Activated CD4-positive, alpha-beta memory T cell treated with anti-CD3 and anti-CD28 coated beads, Interleukin-2, amount 10 ng/mL, durations not matched to agents 7 days and 5 days (primary cell): ENCODE measurements around the gene PPDPF. TPM values are rescaled to one million over a fixed set of nuclear protein-coding genes. Genes with fewer than 3 reads are reported as not detected.
"Not testable (repeated sequence)": the region's sequence is repeated elsewhere in the genome, so short reads cannot be mapped to it uniquely, and the experiment has no call there.

Experiments
- CTCF ChIA-PET: fragments of 350-600 bp; sonication (Branson Sonifier 250); formaldehyde crosslinking; loops from one replicate; lab custom pipeline; 2021; ENCODE audit warnings: antibody characterized with exemption, inconsistent platforms; lab: Charles Lee
- POLR2A ChIA-PET: fragments of 350-600 bp; sonication (Branson Sonifier 250); formaldehyde crosslinking; loops from one replicate; lab custom pipeline; 2021; ENCODE audit warnings: antibody characterized with exemption; lab: Charles Lee
- DNase-seq: peaks from one replicate; pipeline ENCODE4 v3.0.0-alpha.2; 2020
- H3K27ac Mint-ChIP-seq: one replicate; pipeline ENCODE4 v1.8.0; 2021; ENCODE audit warnings: mild to moderate bottlenecking, mixed read lengths
- H3K27me3 Mint-ChIP-seq: one replicate; pipeline ENCODE4 v1.8.0; 2021; ENCODE audit warnings: mixed read lengths
- H3K36me3 Mint-ChIP-seq: one replicate; pipeline ENCODE4 v1.8.0; 2021; ENCODE audit warnings: low read depth, mixed read lengths
- H3K4me1 Mint-ChIP-seq: one replicate; pipeline ENCODE4 v1.8.0; 2021; ENCODE audit warnings: mixed read lengths
- H3K4me3 Mint-ChIP-seq: one replicate; pipeline ENCODE4 v1.8.0; 2021; ENCODE audit warnings: mild to moderate bottlenecking, mixed read lengths
- H3K9me3 Mint-ChIP-seq: one replicate; pipeline ENCODE4 v1.8.0; 2021; ENCODE audit warnings: mixed read lengths
- total RNA-seq, 2 experiments: library from RNA; stranded (reverse); gene quantifications; one replicate each; pipeline ENCODE4 v1.2.3, GENCODE V29; 2021

Gene PPDPF
- total RNA-seq, 2 experiments from 2014 or later = 228 to 232 TPM

DNA sequence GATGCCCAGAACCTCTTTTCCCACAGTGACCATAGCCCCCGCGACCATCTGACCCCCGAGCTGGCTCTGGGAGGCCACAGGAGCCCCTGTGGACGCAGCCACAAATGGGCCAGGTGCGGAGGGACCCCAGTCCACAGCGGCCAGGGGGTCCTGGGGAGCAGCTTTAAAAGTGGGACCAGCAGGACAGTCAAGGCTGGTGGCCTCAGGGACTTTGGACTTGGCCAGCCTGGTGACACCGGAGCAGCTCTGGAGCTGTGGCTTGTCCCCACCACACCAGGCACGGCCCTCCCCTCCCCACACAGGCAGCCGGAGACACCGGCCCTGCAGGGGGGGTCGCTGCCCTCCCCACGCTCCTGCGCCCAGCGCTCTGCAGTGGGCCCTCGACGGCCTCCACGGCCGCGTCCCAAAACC, 36.9 kb downstream of the PPDPF start:
- CTCF ChIA-PET = interaction anchor here (1.0 kb wide), 1 partner anchor 20 kb away, joined by 4 read pairs; the partner anchor contains the start of gene PTK6
- H3K4me3 Mint-ChIP-seq = no peak overlapping the region
- POLR2A ChIA-PET = interaction anchor here (1.0 to 2.5 kb wide), 4 partner anchors 16 to 84 kb away, joined by 3 to 6 read pairs (median 4); partner anchors contain the start of genes GMEB2, HELZ2 and PTK6
- peaks cover 2% of the 10 kb centered on the region for H3K27me3 Mint-ChIP-seq
- no peaks in the 10 kb centered on the region for H3K9me3 Mint-ChIP-seq
- DNase-seq = no peak
- H3K4me1 Mint-ChIP-seq = peaks cover 10% of the 10 kb centered on the region
- H3K27ac Mint-ChIP-seq = no peak overlapping the region
- peaks cover 36% of the 10 kb centered on the region for H3K36me3 Mint-ChIP-seq

DNA sequence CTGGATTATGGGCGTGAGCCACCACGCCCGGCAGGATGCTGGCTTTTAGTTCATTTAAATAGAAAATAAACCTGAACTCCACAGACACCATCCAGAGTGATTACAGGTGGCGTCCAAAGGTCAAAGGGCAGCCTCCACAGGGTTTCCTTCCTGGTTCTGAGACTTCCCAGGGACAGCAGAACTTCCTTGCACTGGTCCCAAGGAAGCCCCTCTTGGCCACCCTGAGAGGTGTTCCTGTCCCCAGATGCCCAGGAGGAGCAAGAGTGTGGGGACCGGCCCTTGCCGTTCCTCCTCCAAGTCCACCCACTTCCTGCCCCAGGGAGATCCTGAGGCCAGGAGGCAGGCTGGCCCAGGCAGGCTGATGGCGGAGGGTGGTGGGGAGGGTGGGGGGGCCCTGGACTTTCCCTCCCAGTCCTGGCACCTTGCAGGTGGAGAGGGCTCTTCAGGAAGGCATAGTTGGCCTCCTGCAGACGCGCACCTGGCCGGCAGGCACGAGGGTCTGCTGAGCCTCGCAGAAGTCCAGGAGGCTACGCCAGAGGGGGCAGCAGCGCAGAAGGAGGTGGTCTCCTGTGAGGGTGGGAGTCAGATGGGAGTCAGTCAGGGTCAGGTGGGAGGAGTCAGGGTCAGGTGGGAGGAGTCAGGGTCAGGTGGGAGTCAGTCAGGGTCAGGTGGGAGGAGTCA, 38.4 kb downstream of the PPDPF start:
- ChIA-PET POLR2A (no interaction called here), CTCF (no interaction called here)
- Mint-ChIP-seq H3K4me3 (no peak overlapping the region), H3K4me1 (peaks cover 2% of the 10 kb centered on the region), H3K27ac (no peak overlapping the region), H3K9me3 (no peaks in the 10 kb centered on the region), H3K36me3 (peaks cover 36% of the 10 kb centered on the region), H3K27me3 (no peaks in the 10 kb centered on the region)
- DNase-seq = no peak

GRCh38 chr20:63559485-63560332, 39.1 kb downstream of the PPDPF start:
- CTCF ChIA-PET, H3K4me1 Mint-ChIP-seq: not testable (repeated sequence)

DNA sequence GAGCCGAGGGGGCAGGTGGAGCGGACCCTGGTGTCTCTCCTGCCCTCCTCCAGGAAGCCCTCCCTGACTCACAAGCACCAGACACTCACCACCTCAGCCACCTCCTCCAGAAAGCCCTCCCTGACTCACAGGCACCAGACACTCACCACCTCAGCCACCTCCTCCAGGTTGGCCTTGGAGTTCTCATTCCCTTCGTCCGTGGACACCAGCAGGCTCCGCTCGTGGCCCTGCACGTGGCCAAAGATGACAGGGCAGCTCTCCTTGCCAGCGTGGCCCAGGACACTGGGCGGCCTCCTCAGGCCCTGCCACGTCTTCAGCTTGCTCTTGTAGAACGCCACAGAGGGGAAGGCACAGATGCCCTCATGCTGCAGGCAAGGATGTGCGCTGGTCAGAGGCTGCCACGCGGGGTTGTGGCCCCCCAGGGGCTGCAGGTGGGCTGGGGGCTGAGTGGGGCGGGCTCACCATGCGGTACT, 39.8 kb downstream of the PPDPF start:
- Mint-ChIP-seq H3K27ac (no peak overlapping the region), H3K4me1 (peaks cover 2% of the 10 kb centered on the region), H3K36me3 (peaks cover 44% of the 10 kb centered on the region), H3K27me3 (no peaks in the 10 kb centered on the region), H3K9me3 (no peaks in the 10 kb centered on the region), H3K4me3 (no peak overlapping the region)
- ChIA-PET POLR2A (no interaction called here), CTCF (no interaction called here)
- no peak for DNase-seq

More at GRCh38 chr20:63559485-63560332, 39.1 kb downstream of the PPDPF start:
- H3K27me3 Mint-ChIP-seq, H3K9me3 Mint-ChIP-seq, H3K27ac Mint-ChIP-seq, POLR2A ChIA-PET, H3K4me3 Mint-ChIP-seq: not testable (repeated sequence)
- peak; percentile 83 for DNase-seq
- H3K36me3 Mint-ChIP-seq = peaks cover 40% of the 10 kb centered on the region

DNA sequence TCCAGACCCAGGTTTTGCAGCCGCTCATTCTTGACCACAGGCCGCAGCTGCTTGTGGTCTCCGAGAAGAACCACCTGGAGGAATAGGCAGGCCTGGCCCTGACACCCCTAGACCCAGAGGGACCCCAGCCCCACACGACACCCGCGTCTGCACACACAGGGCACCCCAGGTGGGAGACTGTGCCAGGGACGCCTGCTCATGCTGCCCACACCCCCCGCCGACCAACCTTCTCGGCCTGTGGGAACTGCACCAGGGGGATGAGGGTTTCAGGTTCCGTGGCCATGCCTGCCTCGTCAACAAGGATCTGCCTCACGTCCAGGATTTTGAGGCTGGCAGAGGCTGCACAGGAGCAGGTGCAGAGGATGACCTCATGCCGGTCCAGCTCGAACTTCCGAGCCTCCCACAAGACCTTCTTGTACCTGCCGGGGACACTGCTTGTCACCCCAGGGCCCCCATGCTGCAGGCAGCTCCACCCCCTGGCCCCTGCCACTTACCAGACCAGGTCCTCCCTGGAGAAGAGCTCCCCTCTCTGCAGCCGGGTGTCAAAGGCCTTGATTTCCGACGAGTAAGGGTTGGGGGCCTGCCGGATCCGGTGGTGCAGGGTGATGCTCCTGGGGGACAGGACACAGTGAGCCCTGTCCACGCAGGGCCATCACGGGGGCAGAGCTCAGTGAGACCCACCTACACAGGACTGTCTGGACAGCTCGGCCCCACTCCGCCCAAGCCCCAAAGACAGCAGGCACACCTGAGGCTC, 40.5 kb downstream of the PPDPF start:
- H3K4me1 Mint-ChIP-seq = peaks cover 2% of the 10 kb centered on the region
- ChIA-PET POLR2A (interaction anchor here (0.9 kb wide), 2 partner anchors 12 to 40 kb away, joined by 3 read pairs; partner anchors contain the start of gene HELZ2), CTCF (no interaction called here)
- no peak overlapping the region for H3K27ac Mint-ChIP-seq
- no peaks in the 10 kb centered on the region for H3K9me3 Mint-ChIP-seq
- H3K36me3 Mint-ChIP-seq = peaks cover 50% of the 10 kb centered on the region
- no peak overlapping the region for H3K4me3 Mint-ChIP-seq
- DNase-seq = no peak
- no peaks in the 10 kb centered on the region for H3K27me3 Mint-ChIP-seq

DNA sequence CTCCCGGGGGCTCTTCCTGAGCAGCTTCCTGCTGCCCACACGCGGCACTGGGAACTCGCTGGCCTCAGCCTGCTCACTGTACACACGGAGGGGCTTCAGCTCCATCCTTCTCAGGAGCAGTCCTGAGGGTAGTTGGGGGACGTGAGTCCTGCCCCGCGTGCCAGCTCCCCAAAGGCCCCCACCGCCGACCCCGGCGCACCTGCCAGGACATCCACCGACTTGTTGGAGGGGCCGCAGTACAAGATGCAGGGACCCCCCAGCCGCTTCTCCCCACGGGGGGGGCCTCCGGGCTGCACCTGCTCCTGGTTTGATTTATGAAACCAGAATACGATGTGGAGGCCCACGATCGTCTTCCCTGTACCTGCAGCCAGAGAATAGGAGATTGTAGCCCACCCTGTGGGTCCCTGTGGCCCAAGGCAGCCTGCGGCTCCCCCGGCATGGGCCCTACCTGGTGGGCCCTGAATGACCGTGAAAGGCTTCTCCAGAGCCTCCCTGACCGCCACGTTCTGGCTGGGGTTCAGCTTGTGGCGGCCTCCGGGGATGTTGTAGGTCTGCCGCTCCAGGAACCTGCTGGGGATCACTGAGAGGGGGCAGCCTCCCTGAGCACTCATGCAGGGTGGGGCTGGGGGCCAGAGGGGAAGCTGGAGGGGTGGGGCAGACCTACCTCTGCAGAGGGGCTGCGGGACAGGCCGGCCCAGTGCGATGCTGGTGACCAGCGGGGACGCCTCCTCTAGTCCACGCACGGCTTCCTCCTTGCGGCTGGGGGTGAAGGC, 41.2 kb downstream of the PPDPF start:
- POLR2A ChIA-PET = interaction anchor here (0.9 kb wide), 2 partner anchors 12 to 40 kb away, joined by 3 read pairs; partner anchors contain the start of gene HELZ2

GRCh38 chr20:63562461-63563224, 42.1 kb downstream of the PPDPF start:
- H3K27me3 Mint-ChIP-seq = no peaks in the 10 kb centered on the region
- no peak overlapping the region for H3K27ac Mint-ChIP-seq
- ChIA-PET POLR2A (interaction anchor here (1.1 to 1.5 kb wide), 3 partner anchors 10 to 11 kb away, joined by 4 to 5 read pairs (median 4); partner anchors contain the start of gene HELZ2), CTCF (no interaction called here)
- H3K9me3 Mint-ChIP-seq = no peaks in the 10 kb centered on the region
- DNase-seq = no peak
- no peak overlapping the region for H3K4me3 Mint-ChIP-seq
- H3K36me3 Mint-ChIP-seq = peaks cover 53% of the 10 kb centered on the region
- peaks cover 11% of the 10 kb centered on the region for H3K4me1 Mint-ChIP-seq

More for the DNA sequence above, 41.2 kb downstream of the PPDPF start:
- Mint-ChIP-seq H3K4me1 (peaks cover 3% of the 10 kb centered on the region), H3K4me3 (no peak overlapping the region), H3K36me3 (peaks cover 50% of the 10 kb centered on the region), H3K27me3 (no peaks in the 10 kb centered on the region), H3K27ac (no peak overlapping the region), H3K9me3 (no peaks in the 10 kb centered on the region)
- CTCF ChIA-PET = no interaction called here
- no peak for DNase-seq

GRCh38 chr20:63563225-63563935, 42.8 kb downstream of the PPDPF start:
- Mint-ChIP-seq H3K4me3 (no peak overlapping the region), H3K4me1 (peaks cover 18% of the 10 kb centered on the region), H3K27ac (no peak overlapping the region), H3K9me3 (no peaks in the 10 kb centered on the region), H3K27me3 (no peaks in the 10 kb centered on the region), H3K36me3 (peaks cover 59% of the 10 kb centered on the region)
- DNase-seq = no peak
- CTCF ChIA-PET = interaction anchor here (0.9 kb wide), 1 partner anchor 78 kb away, joined by 3 read pairs; no protein-coding TSS in a partner anchor
- POLR2A ChIA-PET = interaction anchor here (1.1 to 1.6 kb wide), 4 partner anchors 9 to 64 kb away, joined by 3 to 5 read pairs (median 4); partner anchors contain the start of genes GMEB2 and HELZ2

DNA sequence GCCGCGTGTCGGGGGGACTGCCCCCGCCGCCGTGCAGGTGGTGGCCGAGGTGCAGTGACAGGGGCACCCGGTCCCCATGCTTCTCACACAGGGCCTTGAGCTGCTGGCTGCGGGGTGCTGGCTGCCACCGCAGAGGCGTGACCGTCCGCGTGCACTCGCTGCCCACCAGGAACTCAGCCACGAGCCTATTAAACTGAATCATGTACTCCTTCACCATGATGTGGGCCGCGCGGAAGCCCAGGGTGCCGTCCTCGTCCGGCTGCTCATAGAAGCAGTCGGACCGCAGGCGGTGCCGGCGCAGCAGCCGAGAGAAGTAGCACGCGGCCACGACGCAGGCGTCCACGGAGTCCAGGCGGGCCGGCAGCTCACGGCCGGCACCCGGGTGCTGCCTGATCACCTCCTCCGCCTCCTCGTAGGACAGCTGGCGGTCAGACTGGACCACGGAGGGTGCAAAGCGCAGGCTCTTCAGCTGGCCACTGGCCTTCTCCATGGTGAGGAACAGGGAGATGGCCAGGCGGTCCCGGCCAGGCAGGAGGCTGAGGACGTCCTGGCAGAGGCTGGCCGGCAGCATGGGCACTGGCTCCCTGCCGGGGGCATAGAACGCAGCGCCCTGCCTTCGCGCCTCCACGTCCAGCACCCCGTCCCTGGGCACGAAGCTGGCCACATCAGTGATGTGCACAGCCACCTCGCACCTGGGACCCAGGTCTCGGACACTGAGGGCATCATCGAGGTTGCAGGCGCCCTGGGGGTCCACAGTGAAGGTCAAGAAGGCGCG, 43.7 kb downstream of the PPDPF start:
- H3K4me1 Mint-ChIP-seq = peaks cover 27% of the 10 kb centered on the region
- no peaks in the 10 kb centered on the region for H3K9me3 Mint-ChIP-seq
- H3K4me3 Mint-ChIP-seq = no peak overlapping the region
- DNase-seq = no peak
- no peak overlapping the region for H3K27ac Mint-ChIP-seq
- CTCF ChIA-PET = interaction anchor here (0.9 kb wide), 1 partner anchor 78 kb away, joined by 3 read pairs; no protein-coding TSS in a partner anchor
- peaks cover 56% of the 10 kb centered on the region for H3K36me3 Mint-ChIP-seq
- H3K27me3 Mint-ChIP-seq = no peaks in the 10 kb centered on the region
- POLR2A ChIA-PET = interaction anchor here (1.2 to 2.1 kb wide), 6 partner anchors 8 to 63 kb away, joined by 3 to 7 read pairs (median 4); partner anchors contain the start of genes FNDC11, GMEB2 and HELZ2

DNA sequence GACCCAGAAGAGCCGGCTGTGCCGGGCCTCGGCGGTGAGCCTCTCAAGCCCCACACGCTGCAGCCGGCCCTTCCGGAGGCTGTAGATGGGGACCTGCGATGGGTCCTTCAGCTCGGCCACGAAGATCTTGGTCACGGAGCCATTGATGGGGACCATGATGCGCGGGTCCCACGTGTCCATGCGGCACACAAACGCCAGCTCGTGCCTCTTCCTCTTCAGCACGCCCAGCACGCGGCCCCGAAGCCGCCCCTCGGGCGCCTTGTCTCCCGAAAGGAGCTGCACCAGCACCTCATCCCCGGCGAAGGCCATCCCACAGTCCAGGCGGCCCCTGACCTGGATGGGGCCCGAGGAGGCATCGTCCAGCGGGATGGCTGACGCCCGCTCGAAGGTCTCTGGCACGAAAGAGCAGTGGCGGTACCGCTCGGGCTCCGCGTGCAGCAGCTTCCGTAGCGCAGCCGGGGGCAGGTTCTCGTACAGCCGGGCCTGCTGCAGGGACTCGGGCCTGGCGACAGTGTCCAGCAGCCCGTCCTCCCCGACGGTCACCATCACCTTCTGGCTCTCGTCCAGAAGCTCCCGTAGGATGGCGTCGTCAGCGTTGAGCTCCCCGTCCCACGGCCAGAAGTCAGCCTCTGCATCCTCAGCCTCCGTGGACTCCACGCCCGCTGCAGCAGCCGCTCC, 44.6 kb downstream of the PPDPF start:
- Mint-ChIP-seq H3K27me3 (no peaks in the 10 kb centered on the region), H3K4me3 (no peak overlapping the region), H3K36me3 (peaks cover 56% of the 10 kb centered on the region), H3K27ac (no peak overlapping the region), H3K9me3 (no peaks in the 10 kb centered on the region), H3K4me1 (peaks cover 35% of the 10 kb centered on the region)
- no peak for DNase-seq
- ChIA-PET CTCF (no interaction called here), POLR2A (interaction anchor here (1.2 to 2.1 kb wide), 6 partner anchors 9 to 62 kb away, joined by 3 to 7 read pairs (median 3); partner anchors contain the start of genes FNDC11, GMEB2 and HELZ2)
